Raji (cell line): ENCODE measurements around the gene ALS2CL.

Source experiments
- POLR2A ChIP-seq: IDR thresholded peaks from 2 replicates; pipeline ENCODE4 v1.6.1; 2011; ENCODE audit warnings: low read depth, low read length, control low read depth; ENCODE audit not compliant: insufficient read depth

The ALS2CL gene

DNA sequence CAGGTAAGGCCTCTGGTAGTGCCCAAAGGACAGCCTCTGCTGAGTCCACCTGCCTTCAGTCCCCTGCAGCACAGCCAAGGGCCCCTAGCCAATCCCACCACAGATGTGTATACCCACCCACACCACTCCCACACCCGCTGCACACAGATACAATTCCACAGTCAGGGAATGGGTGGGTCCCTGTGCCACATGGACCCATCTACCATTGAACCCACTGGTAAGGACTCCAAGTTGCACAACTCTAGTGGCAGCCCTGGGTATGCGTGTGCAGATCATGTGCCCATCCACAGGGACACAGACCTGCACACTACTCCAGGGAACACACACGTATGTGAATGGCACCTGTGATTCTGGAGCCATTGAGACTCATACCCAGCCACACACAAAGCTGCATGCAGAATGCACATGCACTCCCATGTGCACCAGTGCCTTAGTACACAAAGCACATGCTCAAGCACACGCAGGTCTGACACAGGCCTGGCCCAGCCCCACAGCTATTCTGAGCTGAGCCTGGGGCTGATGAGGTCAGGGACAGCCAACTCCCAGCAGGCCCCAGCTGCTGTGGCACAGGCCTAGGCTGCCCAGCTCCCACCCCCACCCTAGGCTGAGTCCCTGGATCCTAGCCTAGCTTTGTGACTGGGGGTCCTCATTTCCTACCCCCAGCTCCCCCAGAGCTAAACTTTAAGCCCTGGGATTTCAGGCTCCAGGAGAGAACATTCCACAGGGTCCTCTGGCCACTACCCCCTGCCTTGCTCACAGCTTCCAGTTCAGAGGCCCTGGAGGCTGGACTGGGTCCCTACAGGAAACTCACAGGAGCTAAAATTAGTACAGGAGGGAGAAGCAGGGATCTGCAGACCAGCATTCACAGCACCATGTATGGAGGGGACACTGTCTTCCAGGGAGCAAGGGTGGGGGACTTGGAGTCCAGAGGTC lies 2.7 kb upstream of the ALS2CL start:
- TF ChIP-seq POLR2A = no peak

DNA sequence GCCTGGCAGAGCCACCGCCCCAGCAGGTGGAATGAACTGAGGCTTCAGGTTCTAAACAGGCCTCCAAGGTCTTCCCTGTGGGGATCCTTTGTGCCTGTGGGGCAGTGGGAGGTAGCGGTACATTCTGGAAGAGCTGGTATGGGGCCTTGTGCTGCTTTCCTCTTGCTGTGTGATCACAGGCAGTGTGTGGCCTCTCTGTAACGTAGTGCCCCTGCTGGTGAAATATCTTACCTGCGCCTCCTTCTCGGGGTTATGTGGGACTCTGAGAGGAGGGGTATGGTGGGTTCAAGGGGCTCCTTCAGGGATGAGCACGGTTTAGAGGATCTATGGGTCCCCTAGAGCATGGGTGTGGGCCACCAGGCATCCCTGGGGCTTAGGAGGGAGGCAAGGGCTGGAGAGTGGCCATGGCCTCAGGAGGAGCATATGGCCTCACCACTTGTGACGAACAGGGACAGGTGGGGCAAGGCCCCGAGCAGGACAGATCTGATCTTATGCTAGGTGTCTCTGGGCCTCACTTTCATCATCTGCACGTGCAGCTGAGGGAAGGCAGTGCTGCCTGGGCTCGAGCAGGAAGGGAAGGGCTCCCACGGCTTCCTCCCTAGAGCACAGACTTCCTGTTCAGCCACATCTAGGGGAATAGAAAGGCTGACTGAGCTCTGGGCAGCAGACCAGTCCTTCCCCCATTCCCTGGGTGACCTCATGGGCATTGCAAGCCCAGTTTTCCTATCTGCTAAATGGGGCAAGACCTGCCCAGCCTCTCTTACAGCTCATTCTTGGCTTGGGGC lies 1.9 kb upstream of the ALS2CL start:
- no peak for TF ChIP-seq POLR2A

DNA sequence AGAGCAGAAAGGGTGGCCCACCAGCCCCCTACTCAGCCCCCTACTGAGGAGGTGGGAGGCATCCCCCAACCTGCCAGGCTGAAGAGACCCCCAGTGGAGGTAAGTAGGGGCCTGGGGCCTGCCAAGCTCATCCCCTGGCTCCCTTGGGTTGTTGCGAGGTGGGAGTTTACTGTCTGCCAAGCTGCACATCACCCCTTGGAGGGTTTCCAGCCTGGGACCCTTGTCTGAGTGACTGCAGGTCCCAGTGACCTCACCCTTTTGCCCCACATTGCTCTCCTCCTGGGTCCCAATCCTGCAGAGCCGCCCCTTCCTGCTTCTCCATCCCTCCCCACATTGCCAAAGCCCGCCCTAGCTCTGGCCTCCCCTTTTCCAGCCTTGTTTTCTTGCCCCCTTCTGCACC lies 1.0 kb upstream of the ALS2CL start:
- TF ChIP-seq POLR2A = no peak

DNA sequence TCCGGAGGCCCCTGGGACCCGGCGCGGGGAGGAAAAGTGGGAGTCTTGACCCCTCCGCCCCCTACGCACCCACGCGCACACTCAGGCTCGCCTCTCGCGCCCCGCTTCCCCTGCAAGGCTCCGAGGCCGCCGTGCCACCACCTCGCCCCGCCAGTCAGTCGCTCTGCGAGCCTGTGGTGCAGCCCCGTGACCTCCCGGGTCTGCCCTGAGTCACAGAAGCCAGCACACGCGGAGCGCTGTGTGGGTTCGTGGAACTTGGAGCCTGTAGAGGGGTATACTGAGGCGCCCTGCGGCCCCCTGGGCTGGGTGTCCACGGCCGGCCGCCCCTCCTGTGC lies 380 bp upstream of the ALS2CL start:
- no peak for TF ChIP-seq POLR2A

DNA sequence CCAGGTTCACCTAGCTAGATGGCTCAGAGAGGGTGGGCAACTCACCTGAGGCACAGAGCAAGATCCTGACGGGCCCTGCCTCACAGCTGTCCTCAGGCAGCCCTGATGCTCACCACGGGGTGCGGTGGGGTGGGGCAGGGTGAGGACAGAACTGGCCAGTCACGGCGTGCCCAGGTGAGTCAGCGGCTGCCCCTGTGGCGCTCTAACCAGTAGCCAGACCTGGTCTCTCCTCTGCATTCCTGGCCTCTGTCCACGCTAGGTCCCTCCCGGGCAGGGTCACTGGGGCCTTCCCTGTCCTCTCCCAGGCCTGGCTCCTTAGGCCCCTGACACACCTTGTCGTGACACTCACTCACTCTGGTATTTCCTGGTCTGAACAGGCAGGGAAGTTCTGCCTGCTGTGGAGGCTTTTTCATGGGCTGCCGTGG lies 901 bp downstream of the ALS2CL start:
- no peak for TF ChIP-seq POLR2A

DNA sequence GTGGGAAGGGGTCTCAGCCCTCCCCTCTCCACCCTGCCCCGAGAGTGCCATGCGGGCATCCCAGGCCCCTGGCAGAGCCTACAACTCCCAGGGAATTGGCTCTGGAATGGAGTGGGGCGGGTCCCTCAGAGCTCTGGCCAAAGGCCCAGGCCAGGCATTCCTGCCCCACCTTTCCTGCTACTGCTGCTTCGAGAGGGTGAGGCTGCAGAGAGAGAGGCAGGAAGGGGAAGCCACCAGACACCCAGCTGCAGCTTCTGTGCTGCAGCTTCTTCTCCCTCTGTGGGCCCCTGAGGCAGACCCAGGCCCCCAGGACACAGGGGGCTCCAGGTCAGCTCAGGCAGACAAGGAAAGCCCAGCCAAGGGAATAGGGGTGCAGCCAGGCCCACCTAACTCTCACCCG lies 2.7 kb downstream of the ALS2CL start:
- no peak for TF ChIP-seq POLR2A

DNA sequence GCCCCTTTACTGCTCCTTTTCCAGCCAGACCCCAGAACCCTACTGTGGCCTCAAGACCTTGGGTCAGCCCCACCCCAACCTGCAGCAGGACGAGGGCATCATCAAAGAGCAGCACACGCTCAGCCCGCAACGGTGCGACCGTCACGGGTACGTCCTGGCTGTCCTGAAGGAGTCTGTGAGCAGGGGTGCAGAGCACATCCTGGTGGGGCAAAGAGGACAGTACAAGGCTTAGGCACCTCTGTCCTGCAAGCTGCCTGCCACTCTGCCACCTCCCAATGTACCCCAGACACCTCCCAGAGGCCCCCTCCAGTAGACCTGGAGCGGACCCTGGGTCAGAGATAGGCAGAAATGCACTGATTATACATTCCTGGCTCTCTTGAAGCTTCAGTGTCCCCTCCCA lies 8.0 kb downstream of the ALS2CL start:
- TF ChIP-seq POLR2A = no peak

DNA sequence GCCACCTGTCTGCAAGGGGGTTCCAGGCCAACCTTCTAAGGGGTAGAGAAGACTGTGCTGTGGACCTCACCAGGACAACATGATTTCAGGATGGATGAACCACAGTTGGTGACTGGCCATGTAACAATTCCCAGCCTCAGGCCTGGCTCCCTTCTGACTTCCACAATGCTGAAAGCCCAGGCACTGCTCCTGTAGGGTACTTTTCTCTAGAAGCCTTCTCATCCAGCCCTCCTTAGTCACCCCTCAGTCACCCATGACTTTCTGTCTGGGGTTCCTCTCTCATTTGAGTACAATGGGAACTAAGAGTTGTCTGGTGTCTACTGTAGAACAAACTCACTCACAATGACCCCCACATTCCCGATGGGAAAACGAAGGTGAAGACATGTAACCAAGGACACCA lies 8.6 kb downstream of the ALS2CL start:
- TF ChIP-seq POLR2A = no peak

DNA sequence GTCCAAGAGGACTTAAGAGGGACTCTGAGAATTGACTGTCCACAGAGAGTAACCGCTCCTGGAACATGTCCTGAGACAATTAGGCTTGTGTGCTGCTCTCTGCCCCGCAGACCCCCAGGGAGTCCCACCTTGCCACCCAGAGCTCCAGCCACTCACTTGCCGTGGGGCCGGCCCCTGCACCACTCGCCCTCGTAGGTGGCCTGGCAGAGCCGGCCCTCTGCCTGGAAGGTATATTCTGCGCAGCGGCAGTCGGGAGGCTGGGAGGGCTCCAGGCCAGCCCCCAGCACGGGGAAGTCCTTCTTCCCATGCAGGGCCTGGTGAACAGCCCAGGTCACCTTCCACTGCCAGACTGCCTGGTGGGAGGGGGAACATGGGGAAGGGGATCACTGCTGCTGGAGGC lies 10.5 kb downstream of the ALS2CL start:
- TF ChIP-seq POLR2A = no peak

DNA sequence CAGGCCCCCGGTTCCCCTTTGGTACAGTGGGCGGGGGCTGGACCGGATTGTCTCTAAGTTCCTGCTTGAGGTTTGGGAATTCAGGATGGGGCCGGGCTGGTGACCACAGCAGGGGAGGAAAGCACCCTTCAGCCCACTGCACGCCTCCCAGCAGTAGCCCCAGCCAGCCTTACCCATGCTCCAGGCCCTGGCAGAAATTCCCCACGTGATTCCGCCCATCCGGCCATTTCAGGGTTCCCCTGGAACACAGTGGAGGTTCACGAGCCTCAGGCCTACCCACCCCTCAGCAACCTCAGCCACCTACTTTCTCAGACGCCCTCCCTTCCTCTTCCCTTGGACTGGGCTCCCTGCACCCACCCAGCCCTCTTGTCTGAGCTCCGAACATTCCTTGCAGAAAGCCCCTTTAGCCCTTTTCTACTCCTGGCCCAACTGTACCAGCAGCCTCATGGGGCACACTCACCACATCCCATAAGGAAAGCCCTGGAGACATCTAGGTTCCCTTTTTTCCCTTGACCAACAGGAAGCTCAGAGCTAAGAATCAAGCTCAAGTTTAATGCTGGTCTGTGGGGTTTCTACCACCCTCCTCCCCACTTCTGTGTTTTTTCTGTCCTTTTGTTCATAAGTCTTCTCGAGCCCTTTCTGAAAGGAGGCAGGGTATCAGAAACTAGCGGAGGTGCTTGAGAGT lies 11.5 kb downstream of the ALS2CL start:
- no peak for TF ChIP-seq POLR2A

DNA sequence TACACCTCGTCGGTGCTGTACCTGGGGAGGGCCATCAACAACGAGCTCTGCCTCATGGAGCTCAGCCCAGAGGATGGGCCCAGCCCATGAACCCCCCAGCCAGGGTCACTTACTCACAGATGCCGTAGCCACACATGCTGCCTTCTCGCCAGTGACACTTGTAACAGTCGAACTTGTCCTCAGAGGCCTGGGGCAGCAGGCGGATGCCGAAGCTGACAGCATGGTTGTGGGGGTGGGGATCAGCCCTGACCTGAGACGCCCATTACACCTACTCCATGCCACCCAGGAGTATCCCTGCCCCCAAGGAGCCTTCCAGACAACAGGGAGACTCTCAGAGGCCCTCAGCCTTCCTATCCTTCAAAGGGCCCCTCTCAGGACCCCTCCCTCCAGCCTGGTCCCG lies 12.1 kb downstream of the ALS2CL start:
- no peak for TF ChIP-seq POLR2A

DNA sequence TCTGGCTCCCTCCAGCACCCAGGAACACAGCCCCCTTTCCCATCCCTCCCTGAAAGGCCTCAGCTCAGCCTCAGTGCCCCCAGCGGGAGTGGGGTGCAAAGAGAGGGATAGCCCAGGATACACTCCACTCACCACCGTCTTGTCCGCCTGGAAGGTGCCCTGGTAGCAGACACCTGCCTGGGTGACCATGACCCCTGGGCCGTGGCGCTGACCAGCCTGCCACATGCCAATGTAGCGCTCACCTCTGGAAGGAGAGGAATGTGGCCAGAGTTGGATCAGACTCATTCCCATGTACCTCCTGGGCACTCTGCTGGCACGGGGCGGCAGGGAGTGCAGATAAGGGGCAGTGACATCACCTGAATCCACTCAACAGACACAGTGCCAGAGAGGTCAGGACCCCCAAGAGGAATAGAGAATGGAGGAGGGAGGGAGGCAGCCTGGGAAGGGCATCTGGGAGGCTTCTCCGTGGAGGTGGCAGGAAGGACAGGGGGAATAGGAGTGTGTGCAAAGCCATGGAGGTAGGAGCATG lies 13.1 kb downstream of the ALS2CL start:
- TF ChIP-seq POLR2A = no peak

DNA sequence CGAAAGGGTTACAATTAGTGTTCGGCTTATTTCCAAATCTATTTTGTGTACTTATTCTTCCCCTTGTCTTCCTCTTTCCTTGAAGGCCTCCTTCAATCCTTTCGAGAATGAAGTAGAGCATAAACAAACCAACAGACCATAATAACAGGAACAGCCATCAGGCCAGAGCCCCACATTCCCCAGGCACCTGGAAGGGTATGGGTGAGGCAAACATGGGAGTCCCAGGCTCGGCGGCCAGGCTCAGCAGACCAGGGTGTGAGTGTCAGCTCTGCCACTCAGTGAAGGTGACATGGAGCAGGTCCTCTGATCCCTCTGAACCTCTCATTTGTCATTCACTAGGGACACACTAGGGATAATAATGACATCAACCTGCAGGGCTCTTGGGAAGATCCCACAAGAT lies 13.8 kb downstream of the ALS2CL start:
- no peak for TF ChIP-seq POLR2A

DNA sequence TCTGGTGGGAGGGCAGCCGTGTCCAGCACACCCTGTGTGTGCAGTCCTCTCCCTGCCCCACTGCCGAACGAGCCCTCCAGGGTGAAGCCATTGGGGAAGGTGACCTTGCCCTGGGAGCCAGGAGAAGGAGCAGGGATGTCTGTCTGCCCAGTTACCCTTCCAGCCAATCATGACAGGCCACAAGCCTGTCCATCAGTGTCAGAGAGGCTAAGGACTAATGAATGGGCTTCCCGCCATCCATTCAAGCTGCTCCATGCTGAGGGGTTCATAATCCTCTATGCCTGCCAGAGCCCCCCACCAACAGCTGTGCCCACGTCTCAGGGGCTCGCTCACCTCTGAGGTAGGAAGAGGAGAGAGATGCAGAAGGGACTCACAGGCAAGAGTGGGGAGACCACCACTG lies 15.2 kb downstream of the ALS2CL start:
- TF ChIP-seq POLR2A = no peak

DNA sequence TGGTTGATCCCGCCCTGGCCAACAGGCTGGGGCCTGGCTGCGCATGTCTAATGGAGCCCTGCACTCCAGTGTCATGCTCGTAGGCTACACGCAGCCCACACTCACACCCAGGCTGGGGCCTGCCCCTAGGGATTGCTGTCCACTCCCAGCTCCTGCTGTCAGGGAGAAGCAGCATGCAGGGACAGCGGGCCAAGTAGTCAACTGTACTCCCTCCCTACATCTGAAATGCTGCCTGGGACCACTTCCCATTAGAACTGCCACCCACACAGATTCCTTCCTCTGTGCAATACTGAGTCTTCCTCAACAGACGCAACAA lies 16.1 kb downstream of the ALS2CL start:
- TF ChIP-seq POLR2A = no peak
